ENCODE measurements around the gene MCM9. TPM values are rescaled to one million over a fixed set of nuclear protein-coding genes. Genes with fewer than 3 reads are reported as not detected.
"Not testable (repeated sequence)": the region's sequence is repeated elsewhere in the genome, so short reads cannot be mapped to it uniquely, and the experiment has no call there.

Gene MCM9
- polyA plus RNA-seq, 6 donors from 2014 or later, result 15.2 to 39.9 (median 22.3) TPM

DNA sequence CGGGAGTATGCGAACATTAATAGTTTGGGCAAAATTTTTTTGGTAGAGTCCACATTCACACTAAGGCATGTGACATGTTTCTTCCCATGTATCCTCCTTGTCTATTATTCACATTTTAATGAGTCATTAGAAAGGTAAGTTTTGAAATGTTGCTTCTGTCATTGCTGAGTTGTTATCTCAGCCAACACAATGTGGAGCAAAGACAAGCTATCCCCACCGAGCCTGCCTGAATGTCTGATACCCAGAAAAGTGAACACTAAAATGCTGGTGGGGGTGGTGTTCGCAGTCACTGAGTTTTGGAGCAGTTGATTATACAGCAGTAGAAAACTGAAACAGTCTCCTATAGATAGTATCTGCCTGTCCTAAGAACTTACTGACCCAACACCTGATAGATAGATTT, 109.3 kb downstream of the MCM9 start:
- peaks cover 0 to 2% (median 0%) of the 10 kb centered on the region in 3 donors for H3K4me1 Mint-ChIP-seq
- ATAC-seq (ENCODE audit: low read depth in 2 of 2) (no peak), DNase-seq (no peak)
- peak overlapping the region in 1 of 6 donors; percentile 19 for H3K27ac Mint-ChIP-seq
- H3K27me3 Mint-ChIP-seq, result no peaks in the 10 kb centered on the region
- H3K4me3 Mint-ChIP-seq, result no peak overlapping the region
- H3K9me3 Mint-ChIP-seq, result peaks cover 0 to 2% (median 0%) of the 10 kb centered on the region in 7 donors
- peaks cover 21 to 30% of the 10 kb centered on the region in 2 donors for H3K36me3 Mint-ChIP-seq

DNA sequence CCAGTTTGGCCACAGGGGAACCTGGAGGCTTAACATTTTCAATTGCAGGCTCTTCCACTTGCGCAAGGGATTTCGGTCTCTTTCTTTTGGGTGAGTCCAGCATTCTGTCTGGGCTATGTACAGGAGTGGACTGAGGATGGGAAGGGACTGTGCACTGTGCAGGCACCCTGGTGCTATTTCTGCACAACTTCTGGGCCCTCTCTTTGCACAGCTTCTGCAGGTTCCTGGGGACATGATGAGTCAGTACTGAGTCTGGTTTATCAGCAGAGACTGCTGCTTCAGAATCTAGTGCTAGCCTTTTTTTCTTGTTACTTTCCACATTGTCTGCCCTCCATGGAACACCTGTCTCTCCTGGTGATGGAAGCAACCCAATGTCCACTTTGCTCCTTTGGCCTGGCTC, 119.5 kb downstream of the MCM9 start:
- Mint-ChIP-seq H3K36me3 (peaks cover 11 to 13% of the 10 kb centered on the region in 2 donors), H3K4me1 (peaks cover 7 to 10% (median 10%) of the 10 kb centered on the region in 3 donors), H3K4me3 (no peak overlapping the region), H3K27ac (peak overlapping the region in 4 of 6 donors; percentile 14 to 83 (median 55)), H3K27me3 (no peaks in the 10 kb centered on the region), H3K9me3 (peaks cover 0 to 8% (median 3%) of the 10 kb centered on the region in 7 donors)
- ATAC-seq (ENCODE audit: low read depth in 2 of 2) (no peak), DNase-seq (no peak)

DNA sequence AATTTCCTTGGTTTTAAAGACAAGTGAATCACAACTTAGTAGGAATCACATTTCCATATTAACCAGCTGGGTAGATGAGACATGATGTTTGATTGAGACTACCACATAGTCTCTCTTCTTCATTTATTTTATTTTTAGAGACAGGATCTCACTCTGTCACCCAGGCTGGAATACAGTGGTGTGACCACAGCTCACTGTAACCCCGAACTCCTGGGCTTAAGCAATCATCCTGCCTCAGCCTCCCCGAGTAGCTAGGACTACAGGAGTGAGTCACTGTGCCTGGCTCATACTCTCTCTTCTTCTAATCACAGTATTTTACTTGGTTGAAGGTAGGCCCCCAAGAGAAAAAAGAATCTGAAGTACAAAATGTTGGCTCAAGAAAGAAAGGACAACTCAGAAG, 121.2 kb downstream of the MCM9 start:
- Mint-ChIP-seq H3K9me3 (peaks cover 0 to 5% (median 0%) of the 10 kb centered on the region in 7 donors), H3K27ac (peak overlapping the region; percentile 47 to 70 (median 64)), H3K36me3 (peaks cover 11 to 13% of the 10 kb centered on the region in 2 donors), H3K27me3 (no peaks in the 10 kb centered on the region), H3K4me1 (peaks cover 18 to 27% (median 24%) of the 10 kb centered on the region in 3 donors), H3K4me3 (no peak overlapping the region)
- no peak for DNase-seq
- ATAC-seq (ENCODE audit: low read depth in 2 of 2), result no peak

DNA sequence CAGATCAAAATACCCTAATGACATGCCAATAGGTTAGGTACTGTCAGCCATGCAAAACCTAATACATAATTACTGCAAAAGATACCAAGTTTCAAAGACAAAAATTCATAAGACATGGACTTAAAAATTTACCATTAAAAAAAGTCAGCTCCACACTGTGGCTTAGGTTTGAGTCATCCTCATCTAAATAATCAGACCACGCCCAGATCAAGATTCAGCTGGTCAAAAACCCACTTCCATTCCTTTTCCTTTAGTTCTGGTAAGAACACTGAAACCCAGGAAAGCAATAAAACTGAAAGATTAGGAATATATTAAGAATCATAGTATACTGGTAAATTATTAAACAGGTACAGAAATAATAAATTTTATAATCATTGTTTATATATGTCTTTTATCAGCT, 122.0 kb downstream of the MCM9 start:
- DNase-seq (no peak), ATAC-seq (ENCODE audit: low read depth in 2 of 2) (no peak)
- Mint-ChIP-seq H3K36me3 (peaks cover 11 to 13% of the 10 kb centered on the region in 2 donors), H3K9me3 (peaks cover 0 to 2% (median 0%) of the 10 kb centered on the region in 7 donors), H3K27me3 (no peaks in the 10 kb centered on the region), H3K4me3 (no peak overlapping the region), H3K27ac (peak overlapping the region in 3 of 6 donors; percentile 12 to 55 (median 38)), H3K4me1 (peaks cover 18 to 34% (median 31%) of the 10 kb centered on the region in 3 donors)

DNA sequence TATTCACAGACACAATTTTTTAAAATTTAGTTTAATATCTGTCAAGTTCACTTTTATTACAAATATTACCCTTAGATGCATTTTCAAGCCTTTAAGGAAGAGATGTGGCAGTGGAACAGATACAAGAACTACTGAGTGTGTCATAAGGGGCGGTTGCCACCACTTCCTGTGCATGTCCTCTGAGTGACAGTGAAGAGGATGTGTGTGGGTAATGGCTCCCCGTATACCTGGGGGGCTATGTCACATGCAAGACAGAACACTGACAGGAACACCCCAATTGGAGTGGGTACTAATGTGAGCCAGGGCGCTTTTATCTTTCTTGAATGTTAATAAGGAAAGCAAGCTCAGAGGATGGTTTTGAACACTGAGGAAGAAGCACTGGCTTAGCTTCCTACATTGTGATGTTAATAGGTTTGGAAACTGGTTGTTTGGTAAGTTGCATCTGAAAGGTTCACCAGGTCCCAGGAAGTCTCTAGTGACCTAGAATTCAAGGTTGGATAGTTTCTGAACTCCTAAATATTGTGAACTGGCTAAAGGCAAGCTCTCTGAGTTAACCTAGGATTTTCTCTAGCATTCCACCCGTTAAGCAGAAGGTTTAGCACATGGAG, 124.4 kb downstream of the MCM9 start:
- H3K4me3 Mint-ChIP-seq, result peak overlapping the region; percentile 10 to 92 (median 75)
- peaks cover 21 to 34% (median 31%) of the 10 kb centered on the region in 3 donors for H3K4me1 Mint-ChIP-seq
- H3K27me3 Mint-ChIP-seq, result no peaks in the 10 kb centered on the region
- peak overlapping the region; percentile 89 to 98 (median 95) for H3K27ac Mint-ChIP-seq
- DNase-seq (peak; percentile 56), ATAC-seq (ENCODE audit: low read depth in 2 of 2) (peak; percentile 93 to 96)
- H3K36me3 Mint-ChIP-seq, result peaks cover 3 to 6% of the 10 kb centered on the region in 2 donors
- no peaks in the 10 kb centered on the region for H3K9me3 Mint-ChIP-seq

DNA sequence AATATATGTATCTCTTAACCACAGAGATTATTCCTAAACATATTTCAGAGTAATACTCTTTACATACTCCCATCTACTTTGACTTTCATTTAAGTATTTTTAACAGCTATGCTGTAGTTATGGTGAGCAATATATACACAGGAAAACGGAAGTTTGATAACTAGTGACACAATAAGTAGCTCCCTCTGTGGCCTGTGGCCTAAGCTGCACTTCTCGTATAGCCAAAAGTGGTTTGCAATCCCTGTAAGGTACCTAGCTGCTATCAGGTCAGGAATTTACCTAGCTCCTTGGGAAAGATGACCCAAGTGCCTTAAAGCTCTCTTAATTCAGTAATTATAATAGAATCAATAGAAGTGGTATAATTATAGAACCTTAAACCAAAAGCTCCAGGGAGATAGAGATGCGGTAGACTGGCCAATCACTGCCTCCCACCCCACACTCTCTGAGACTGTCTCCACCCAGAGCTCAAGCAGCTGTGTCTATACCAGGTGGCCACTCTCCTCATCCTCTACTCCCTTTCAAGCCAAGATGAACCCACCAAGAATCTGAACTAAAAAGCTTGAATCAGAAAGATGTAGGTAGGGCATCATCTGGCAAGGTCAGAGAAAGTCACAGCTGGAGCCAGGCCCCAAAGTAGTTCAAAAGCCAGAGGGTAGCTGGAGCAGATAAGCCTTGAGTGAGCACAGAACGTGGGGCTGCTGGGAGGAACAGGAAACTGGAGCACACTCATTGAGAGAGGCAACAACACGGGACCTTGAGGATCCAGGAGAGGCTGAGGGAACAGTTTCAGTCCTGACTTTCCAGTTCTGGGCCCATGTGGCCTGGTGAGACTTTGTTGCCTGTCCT, 125.9 kb downstream of the MCM9 start:
- H3K27me3 Mint-ChIP-seq, result no peaks in the 10 kb centered on the region
- H3K27ac Mint-ChIP-seq, result peak overlapping the region; percentile 70 to 98 (median 90)
- H3K36me3 Mint-ChIP-seq, result peaks cover 0 to 4% of the 10 kb centered on the region in 2 donors
- DNase-seq (peak; percentile 11), ATAC-seq (ENCODE audit: low read depth in 2 of 2) (peak; percentile 57 to 67)
- peaks cover 19 to 34% (median 31%) of the 10 kb centered on the region in 3 donors for H3K4me1 Mint-ChIP-seq
- no peaks in the 10 kb centered on the region for H3K9me3 Mint-ChIP-seq
- peak overlapping the region in 6 of 8 donors; percentile 4 to 77 (median 46) for H3K4me3 Mint-ChIP-seq

DNA sequence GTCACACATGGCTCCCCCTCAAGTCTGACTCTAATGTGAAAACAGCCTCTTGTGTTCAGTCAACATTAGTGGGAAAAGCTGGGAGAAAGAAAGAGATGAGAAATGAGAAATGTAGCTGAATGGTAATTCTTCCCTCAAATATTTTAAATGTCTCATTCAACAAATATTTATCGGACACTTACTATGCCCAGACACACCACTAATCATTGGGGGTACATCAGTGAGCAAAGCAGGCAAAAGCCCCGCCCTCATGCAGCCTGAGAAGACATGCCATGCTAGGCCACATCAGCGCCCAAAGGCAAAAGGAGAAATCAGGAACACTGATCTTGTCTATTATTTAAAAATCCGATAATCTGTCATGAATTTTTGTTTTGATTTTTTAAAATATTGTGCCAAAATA, 130.9 kb downstream of the MCM9 start:
- Mint-ChIP-seq H3K27ac (no peak overlapping the region), H3K9me3 (no peaks in the 10 kb centered on the region), H3K4me3 (no peak overlapping the region), H3K27me3 (no peaks in the 10 kb centered on the region), H3K4me1 (peaks cover 10 to 25% (median 19%) of the 10 kb centered on the region in 3 donors), H3K36me3 (no peaks in the 10 kb centered on the region)
- ATAC-seq (ENCODE audit: low read depth in 2 of 2) (no peak), DNase-seq (no peak)

DNA sequence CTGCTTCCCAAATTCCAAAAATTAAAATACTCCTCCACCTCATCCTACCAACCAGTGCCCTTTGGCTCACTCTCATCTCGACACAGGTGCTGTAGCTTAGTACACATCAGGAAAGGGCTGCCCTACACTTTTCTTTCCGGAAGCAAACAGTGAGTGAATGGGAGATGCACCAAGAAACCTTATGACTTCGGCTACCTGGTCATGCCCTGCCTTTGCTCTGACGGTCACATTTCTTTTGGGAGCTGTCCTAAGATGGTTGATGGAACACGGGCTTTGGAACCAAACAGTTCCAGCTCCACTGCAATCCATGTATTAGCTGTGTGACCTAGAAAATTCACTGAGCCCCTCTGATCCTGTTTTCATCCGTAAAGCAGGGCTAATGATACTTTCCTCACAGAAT, 133.7 kb downstream of the MCM9 start:
- H3K4me3 Mint-ChIP-seq, result no peak overlapping the region
- no peaks in the 10 kb centered on the region for H3K27me3 Mint-ChIP-seq
- H3K27ac Mint-ChIP-seq, result peak overlapping the region in 1 of 6 donors; percentile 47

DNA sequence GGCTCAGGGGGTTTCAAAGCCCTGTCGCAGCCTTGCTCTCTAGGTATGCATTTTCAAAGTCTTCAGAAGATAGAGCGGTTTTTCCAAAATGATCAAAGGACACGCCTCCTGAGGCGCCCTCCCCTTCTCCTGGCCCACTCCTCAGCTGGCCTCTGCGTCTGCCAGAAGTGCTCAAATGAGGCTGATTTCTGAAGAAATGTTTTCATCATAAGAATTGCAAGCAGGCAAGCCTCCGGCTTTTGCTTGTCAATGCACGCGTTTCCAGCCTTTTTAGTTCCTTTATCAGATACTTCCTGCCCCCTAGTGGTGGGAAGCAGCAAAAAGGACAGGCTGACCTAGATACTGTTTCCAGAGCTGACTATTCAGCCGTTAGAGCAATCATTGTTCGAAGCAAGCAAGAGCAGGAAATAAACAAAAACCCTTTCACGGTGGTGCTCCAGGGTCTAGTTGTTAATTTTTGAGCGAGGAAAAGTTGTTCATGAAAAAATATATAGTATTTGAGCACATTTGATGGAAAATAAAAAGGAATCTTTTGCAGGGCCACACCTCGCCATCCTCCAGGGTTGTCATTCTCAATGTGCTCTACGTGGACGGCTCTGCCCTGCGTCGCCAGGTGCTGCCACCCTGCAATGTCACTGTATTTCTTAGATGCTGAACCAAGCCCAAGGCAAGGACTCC, 134.4 kb downstream of the MCM9 start:
- Mint-ChIP-seq H3K4me1 (peaks cover 8 to 22% (median 13%) of the 10 kb centered on the region in 3 donors), H3K27ac (peak overlapping the region in 1 of 6 donors; percentile 52)
- ATAC-seq (ENCODE audit: low read depth in 2 of 2), result peak; percentile 88 to 93

More for the DNA sequence above, 133.7 kb downstream of the MCM9 start:
- H3K9me3 Mint-ChIP-seq, result peaks cover 0 to 5% (median 0%) of the 10 kb centered on the region in 7 donors
- H3K36me3 Mint-ChIP-seq, result no peaks in the 10 kb centered on the region
- ATAC-seq (ENCODE audit: low read depth in 2 of 2) (no peak), DNase-seq (no peak)
- peaks cover 8 to 20% (median 13%) of the 10 kb centered on the region in 3 donors for H3K4me1 Mint-ChIP-seq

DNA sequence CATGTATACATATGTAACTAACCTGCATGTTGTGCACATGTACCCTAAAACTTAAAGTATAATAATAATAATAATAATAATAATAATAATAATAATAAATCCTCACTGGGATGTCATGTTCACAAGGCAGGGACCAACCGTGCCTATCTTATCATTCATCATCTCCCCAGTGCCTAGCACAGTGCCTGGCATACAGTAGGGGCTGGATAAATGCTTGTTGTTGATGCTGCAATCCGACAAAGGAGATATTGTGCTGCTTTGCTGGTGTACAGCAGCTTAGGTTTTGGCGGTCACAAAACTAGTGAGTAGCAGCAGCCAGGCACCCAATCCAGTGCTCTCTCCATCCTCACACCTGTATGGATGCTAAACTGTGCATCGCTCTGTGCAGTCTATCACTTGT, 135.1 kb downstream of the MCM9 start:
- H3K27ac Mint-ChIP-seq, result peak overlapping the region in 1 of 6 donors; percentile 49
- peaks cover 8 to 22% (median 13%) of the 10 kb centered on the region in 3 donors for H3K4me1 Mint-ChIP-seq
- peak overlapping the region in 1 of 8 donors; percentile 51 for H3K4me3 Mint-ChIP-seq
- H3K9me3 Mint-ChIP-seq, result peaks cover 0 to 6% (median 0%) of the 10 kb centered on the region in 7 donors
- ATAC-seq (ENCODE audit: low read depth in 2 of 2) (no peak), DNase-seq (no peak)
- no peaks in the 10 kb centered on the region for H3K27me3 Mint-ChIP-seq
- peaks cover 0 to 3% of the 10 kb centered on the region in 2 donors for H3K36me3 Mint-ChIP-seq

More for the DNA sequence above, 134.4 kb downstream of the MCM9 start:
- Mint-ChIP-seq H3K9me3 (peaks cover 0 to 6% (median 0%) of the 10 kb centered on the region in 7 donors), H3K36me3 (no peaks in the 10 kb centered on the region), H3K27me3 (no peaks in the 10 kb centered on the region), H3K4me3 (peak overlapping the region in 6 of 8 donors; percentile 17 to 75 (median 49))
- DNase-seq, result peak; percentile 65

DNA sequence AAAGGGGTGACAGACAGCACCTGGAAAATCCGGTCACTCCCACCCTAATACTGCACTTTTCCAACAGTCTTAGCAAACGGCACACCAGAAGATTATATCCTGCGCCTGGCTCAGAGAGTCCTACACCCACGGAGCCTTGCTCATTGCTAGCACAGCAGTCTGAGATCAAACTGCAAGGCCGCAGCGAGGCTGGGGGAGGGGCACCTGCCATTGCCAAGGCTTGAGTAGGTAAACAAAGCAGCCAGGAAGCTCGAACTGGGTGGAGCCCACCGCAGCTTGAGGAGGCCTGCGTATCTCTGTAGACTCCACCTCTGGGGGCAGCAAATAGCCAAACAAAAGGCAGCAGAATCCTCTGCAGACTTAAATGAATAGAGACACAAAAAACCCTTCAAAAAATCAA, 138.4 kb downstream of the MCM9 start:
- not testable (repeated sequence) for DNase-seq; H3K27me3 Mint-ChIP-seq; H3K36me3 Mint-ChIP-seq; H3K9me3 Mint-ChIP-seq; ATAC-seq (ENCODE audit: low read depth in 2 of 2)
- Mint-ChIP-seq H3K27ac (peak overlapping the region in 1 of 6 donors; percentile 14), H3K4me3 (peak overlapping the region in 1 of 8 donors; percentile 47), H3K4me1 (peaks cover 8 to 22% (median 13%) of the 10 kb centered on the region in 3 donors)

DNA sequence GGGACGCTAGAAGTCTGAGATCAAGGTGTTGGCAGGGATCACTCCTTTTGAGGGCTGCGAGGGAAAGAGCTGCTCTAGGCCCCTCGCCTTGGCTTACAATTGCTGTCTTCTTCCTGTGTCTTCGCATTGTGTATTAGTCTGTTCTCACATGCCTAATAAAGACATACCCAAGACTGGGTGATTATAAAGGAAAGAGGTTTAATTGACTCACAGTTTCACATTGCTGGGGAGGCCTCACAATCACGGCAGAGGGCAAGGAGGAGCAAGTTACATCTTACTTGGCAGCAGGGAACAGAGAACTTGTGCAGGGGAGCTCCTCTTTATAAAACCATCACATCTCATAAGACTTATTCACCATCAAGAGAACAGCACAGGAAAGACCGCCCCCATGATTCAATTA, 143.5 kb downstream of the MCM9 start:
- no peak overlapping the region for H3K4me3 Mint-ChIP-seq
- peaks cover 0 to 8% of the 10 kb centered on the region in 2 donors for H3K36me3 Mint-ChIP-seq
- ATAC-seq (ENCODE audit: low read depth in 2 of 2), result no peak
- peaks cover 0 to 2% (median 0%) of the 10 kb centered on the region in 7 donors for H3K9me3 Mint-ChIP-seq
- no peak for DNase-seq
- H3K27me3 Mint-ChIP-seq, result no peaks in the 10 kb centered on the region
- H3K27ac Mint-ChIP-seq, result peak overlapping the region in 1 of 6 donors; percentile 2
- peaks cover 9 to 21% (median 10%) of the 10 kb centered on the region in 3 donors for H3K4me1 Mint-ChIP-seq

DNA sequence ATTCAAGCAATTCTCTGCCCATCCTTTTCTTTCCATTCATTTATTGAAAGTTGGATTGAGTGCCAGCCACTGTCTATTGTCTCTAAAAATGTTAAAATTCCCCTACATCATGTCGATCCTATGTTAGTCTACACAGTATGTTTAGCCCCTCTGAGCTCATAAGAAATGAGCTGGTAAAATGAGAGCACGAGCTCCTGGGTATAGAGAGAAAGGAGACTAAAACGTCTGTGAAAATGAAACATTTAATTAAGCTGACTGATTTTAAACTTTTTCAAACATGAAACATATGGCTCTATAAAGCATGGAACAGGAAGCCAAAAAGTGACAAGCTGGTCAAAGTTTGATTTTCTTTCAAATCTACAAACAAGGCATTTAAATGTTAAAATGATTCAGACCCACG, 145.0 kb downstream of the MCM9 start:
- Mint-ChIP-seq H3K4me3 (no peak overlapping the region), H3K9me3 (peaks cover 0 to 2% (median 0%) of the 10 kb centered on the region in 7 donors), H3K27ac (no peak overlapping the region), H3K4me1 (peaks cover 9 to 17% (median 9%) of the 10 kb centered on the region in 3 donors), H3K36me3 (peaks cover 0 to 5% of the 10 kb centered on the region in 2 donors), H3K27me3 (no peaks in the 10 kb centered on the region)
- DNase-seq (no peak), ATAC-seq (ENCODE audit: low read depth in 2 of 2) (no peak)

All from naive B cell (primary cell).